HepG2 (cell line): ENCODE measurements around the gene MS4A2. TPM values are rescaled to one million over a fixed set of nuclear protein-coding genes. Genes with fewer than 3 reads are reported as not detected.

Source experiments
- ATAC-seq: fragments of 200-7000 bp; cut with Tn5 transposase; 3 replicates; pipeline ENCODE4 v1.9.1; 2020; ENCODE audit warnings: mild to moderate bottlenecking, moderate library complexity
- BruUV-seq: library from RNA; stranded (reverse); fragments of 400-500 nt; replicated peaks from 2 replicates; lab custom pipeline; 2021; lab: Mats Ljungman, UMichigan
- CTCF ChIA-PET: fragments of 300-600 bp; formaldehyde crosslinking; extraction: SDS; loops from one replicate; lab custom pipeline; 2021; ENCODE audit warnings: low total read pairs, inconsistent platforms, low intra/inter-chr PET ratio; lab: Yijun Ruan, JAX
- POLR2A ChIA-PET: fragments of 350-600 bp; sonication (Branson Sonifier 250); formaldehyde crosslinking; loops from one replicate; lab custom pipeline; 2020; ENCODE audit warnings: antibody characterized with exemption, inconsistent platforms; lab: Yijun Ruan, JAX
- DNase-seq: peaks from one replicate; pipeline ENCODE4 v3.0.0-alpha.2; 2015; ENCODE audit warnings: low spot score
- FAIRE-seq: peaks from 3 replicates; lab custom pipeline; 2011; peaks lifted over from hg19 to GRCh38; lab: Jason Lieb, UNC
- H2AFZ ChIP-seq: one replicate; pipeline ENCODE4 v1.6.1; 2011; ENCODE audit warnings: low read length, inconsistent platforms
- H3K27ac ChIP-seq: fragments of 300-600 bp; 3 replicates; pipeline ENCODE4 v1.8.0; 2011; ENCODE audit warnings: mixed run types, mild to moderate bottlenecking, mixed read lengths, low read length, inconsistent platforms; ENCODE audit not compliant: insufficient read depth; ENCODE audit errors: extremely low read length
- H3K27me3 ChIP-seq, 2 experiments: fragments of 200-600 bp in 1 of 2; 2 replicates in 1 of 2; 3 replicates in 1 of 2; pipeline versions ENCODE4 v1.6.0 to v1.8.0; 2011; ENCODE audit warnings: low read length in 2 of 2, mild to moderate bottlenecking in 2 of 2, moderate library complexity in 2 of 2, inconsistent platforms in 1 of 2; ENCODE audit not compliant: insufficient read depth in 2 of 2, control insufficient read depth in 1 of 2
- H3K36me3 ChIP-seq, 2 experiments: fragments of 200-600 bp in 1 of 2; replicated peaks in 1 of 2; 2 replicates in 1 of 2; 3 replicates in 1 of 2; pipeline versions ENCODE4 v1.5.1 to v1.8.0; 2011; ENCODE audit warnings: low read length in 2 of 2, inconsistent platforms in 1 of 2; ENCODE audit not compliant: insufficient read depth in 2 of 2, control insufficient read depth in 1 of 2
- H3K4me1 ChIP-seq: 2 replicates; pipeline ENCODE4 v1.5.1; 2012; ENCODE audit warnings: low read length, inconsistent platforms; ENCODE audit not compliant: insufficient read depth
- H3K4me2 ChIP-seq: 2 replicates; pipeline ENCODE4 v1.6.0; 2011; ENCODE audit warnings: low read depth, low read length, inconsistent platforms
- H3K4me3 ChIP-seq, 3 experiments: fragments of 200-600 bp in 1 of 3; sonication (generic), shearing (Covaris generic) in 1 of 3; replicated peaks in 1 of 3; 2 replicates each; pipeline ENCODE4 v1.5.1; 2011 to 2016; ENCODE audit warnings: low read length in 3 of 3, inconsistent platforms in 2 of 3, low read depth in 2 of 3, mild to moderate bottlenecking in 2 of 3, control low read depth in 1 of 3, mixed read lengths in 1 of 3; ENCODE audit not compliant: insufficient read depth in 1 of 3
- H3K79me2 ChIP-seq: one replicate; pipeline ENCODE4 v1.6.1; 2011; ENCODE audit warnings: low read length, inconsistent platforms; ENCODE audit not compliant: insufficient read depth
- H3K9ac ChIP-seq: 2 replicates; pipeline ENCODE4 v1.6.0; 2011; ENCODE audit warnings: mild to moderate bottlenecking, low read depth, low read length, inconsistent platforms; ENCODE audit not compliant: insufficient read depth
- H3K9me3 ChIP-seq: 2 replicates; pipeline ENCODE4 v1.5.1; 2012; ENCODE audit warnings: mild to moderate bottlenecking, low read length
- H4K20me1 ChIP-seq: 2 replicates; pipeline ENCODE4 v1.6.0; 2011; ENCODE audit warnings: inconsistent platforms, mild to moderate bottlenecking, low read length, moderate library complexity; ENCODE audit not compliant: insufficient read depth
- IRX3 ChIP-seq: sonication (generic); formaldehyde crosslinking; IDR thresholded peaks from 2 replicates; pipeline ENCODE4 v1.8.1; 2023; ENCODE audit warnings: mild to moderate bottlenecking, low read depth, missing genetic modification reagents, borderline replicate concordance
- KAT7 ChIP-seq: IDR thresholded peaks from 2 replicates; pipeline ENCODE4 v1.6.1; 2018; ENCODE audit warnings: borderline replicate concordance, missing compliant biosample characterization
- MXD4 ChIP-seq: IDR thresholded peaks from 2 replicates; pipeline ENCODE4 v1.6.1; 2016; ENCODE audit warnings: mild to moderate bottlenecking, missing biosample characterization, missing genetic modification reagents
- ZNF121 ChIP-seq: sonication (generic); formaldehyde crosslinking; IDR thresholded peaks from 2 replicates; pipeline ENCODE4 v1.5.0; 2020; ENCODE audit warnings: mild to moderate bottlenecking, missing genetic modification reagents
- WGBS: methylation state at CpG from one replicate; pipeline ENCODE4 v1.1.6; 2017; ENCODE audit warnings: low lambda C conversion rate; 5-methylcytosine and 5-hydroxymethylcytosine counted together
- in situ Hi-C: cut with HindIII; loops from 2 replicates; pipeline ENCODE4 v1.10.0; 2017; ENCODE audit warnings: low pct_unique_long_range_greater_than_20kb; ENCODE audit not compliant: extremely low pct_ligation_motif_present
- intact Hi-C: fragments of 100-400 bp; cut with micrococcal nuclease; formaldehyde crosslinking; loops from one replicate; pipeline ENCODE4 v1.10.0; 2022; ENCODE audit not compliant: unreplicated experiment
- polyA plus RNA-seq, 8 experiments: library from polyadenylated mRNA; depleted of rRNA in 3 of 8; stranded (reverse) in 7 of 8; unstranded in 1 of 8; fragments of >200 nt; fragmentation: Illumina TruSeq in 4 of 8; extraction: Trizol in 4 of 8; gene quantifications; 2 replicates each; pipeline versions ENCODE4 v1.2.1 to v1.2.3, GENCODE V29; 2011 to 2016; ENCODE audit warnings: low read depth in 4 of 8, missing spikeins in 1 of 8, mixed read lengths in 1 of 8; ENCODE audit not compliant: insufficient read depth in 1 of 8
- total RNA-seq, 5 experiments: library from RNA; depleted of rRNA; stranded (reverse); fragments of >200 nt; fragmentation: Illumina TruSeq; extraction: Trizol; gene quantifications; 2 replicates each; pipeline ENCODE4 v1.2.3, GENCODE V29; 2016; ENCODE audit warnings: low read depth in 1 of 5
- TF ChIP-seq, protein P1 (sequence below): sonication (generic); formaldehyde crosslinking; conservative IDR thresholded peaks from 2 replicates; pipeline ENCODE4 v1.8.0; 2022; ENCODE audit warnings: mild to moderate bottlenecking, moderate library complexity, missing genetic modification reagents

The MS4A2 gene
- total and polyA plus RNA-seq, 2 of the 13 experiments (the other 11 are each of a cell fraction or from before 2014, with no cell fraction given): not detected

DNA sequence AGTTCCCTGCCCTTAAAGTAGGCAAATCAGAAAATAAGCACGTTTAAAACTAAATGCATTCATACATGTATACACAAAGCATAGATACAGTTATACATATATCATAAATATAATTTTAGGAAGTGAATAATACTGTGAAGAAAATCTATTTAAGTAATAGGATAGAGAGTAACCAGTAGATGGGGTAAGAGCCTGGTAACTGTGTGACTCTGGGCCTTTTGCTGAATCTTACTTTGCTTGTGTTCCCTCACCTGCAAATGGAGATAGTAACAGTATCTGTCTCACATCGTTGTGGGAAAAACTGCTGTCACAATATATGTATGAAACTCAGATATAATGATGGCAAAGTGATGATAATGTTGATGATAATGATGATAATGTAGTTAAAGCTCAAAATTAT is 29.9 kb downstream of the MS4A2 start:
- DNase-seq: no peak
- no peaks in the 10 kb centered on the region for H3K27me3 ChIP-seq
- in situ Hi-C loops (no loop called here), intact Hi-C loops (no loop called here)
- H3K79me2 ChIP-seq: no peaks in the 10 kb centered on the region
- no TSS peak for BruUV-seq
- FAIRE-seq: no peak
- TF ChIP-seq, protein P1, sequence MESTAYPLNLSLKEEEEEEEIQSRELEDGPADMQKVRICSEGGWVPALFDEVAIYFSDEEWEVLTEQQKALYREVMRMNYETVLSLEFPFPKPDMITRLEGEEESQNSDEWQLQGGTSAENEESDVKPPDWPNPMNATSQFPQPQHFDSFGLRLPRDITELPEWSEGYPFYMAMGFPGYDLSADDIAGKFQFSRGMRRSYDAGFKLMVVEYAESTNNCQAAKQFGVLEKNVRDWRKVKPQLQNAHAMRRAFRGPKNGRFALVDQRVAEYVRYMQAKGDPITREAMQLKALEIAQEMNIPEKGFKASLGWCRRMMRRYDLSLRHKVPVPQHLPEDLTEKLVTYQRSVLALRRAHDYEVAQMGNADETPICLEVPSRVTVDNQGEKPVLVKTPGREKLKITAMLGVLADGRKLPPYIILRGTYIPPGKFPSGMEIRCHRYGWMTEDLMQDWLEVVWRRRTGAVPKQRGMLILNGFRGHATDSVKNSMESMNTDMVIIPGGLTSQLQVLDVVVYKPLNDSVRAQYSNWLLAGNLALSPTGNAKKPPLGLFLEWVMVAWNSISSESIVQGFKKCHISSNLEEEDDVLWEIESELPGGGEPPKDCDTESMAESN (CRISPR knock-in tag): no peak
- TF ChIP-seq MXD4 (CRISPR knock-in tag) (no peak), ZNF121 (CRISPR knock-in tag) (no peak)
- TF ChIP-seq, all 625 proteins: peak for 0
- Histone ChIP-seq H3K4me3 (no peak overlapping the region), H4K20me1 (no peaks in the 10 kb centered on the region), H3K4me2 (no peak overlapping the region), H3K36me3 (no peaks in the 10 kb centered on the region), H3K9ac (no peak overlapping the region), H3K9me3 (no peaks in the 10 kb centered on the region), H2AFZ (no peak overlapping the region), H3K4me1 (no peaks in the 10 kb centered on the region), H3K27ac (no peak overlapping the region)
- CTCF ChIA-PET: no interaction called here
- WGBS: 0% methylated on average over 2 of the region's 2 CpGs
- no peak for ATAC-seq
- POLR2A ChIA-PET: no interaction called here

DNA sequence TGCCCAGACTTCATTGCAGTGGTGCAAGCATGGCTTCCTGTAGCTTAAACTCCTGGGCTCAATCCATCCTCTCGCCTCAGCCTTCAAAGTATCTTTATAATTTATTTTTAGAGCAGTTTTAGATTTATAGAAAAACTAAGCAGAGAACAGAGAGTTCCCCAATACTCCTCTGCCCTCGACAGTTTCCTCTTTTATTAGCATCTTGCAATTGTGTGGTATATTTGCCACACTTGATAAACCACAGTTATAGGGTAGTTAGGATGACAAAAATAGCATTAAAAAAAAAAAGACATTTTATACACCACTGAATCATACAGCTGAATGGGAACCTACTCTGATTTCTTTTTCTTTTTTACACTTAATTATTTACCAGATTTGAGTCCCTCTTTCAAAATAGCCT is 31.2 kb downstream of the MS4A2 start:
- Histone ChIP-seq H3K9me3 (no peaks in the 10 kb centered on the region), H3K4me3 (no peak overlapping the region), H3K9ac (no peak overlapping the region), H2AFZ (no peak overlapping the region), H3K27ac (no peak overlapping the region), H3K36me3 (no peaks in the 10 kb centered on the region), H3K4me2 (no peak overlapping the region), H3K27me3 (no peaks in the 10 kb centered on the region), H3K4me1 (no peaks in the 10 kb centered on the region), H4K20me1 (no peaks in the 10 kb centered on the region), H3K79me2 (no peaks in the 10 kb centered on the region)
- TF ChIP-seq IRX3 (CRISPR knock-in tag): no peak
- TF ChIP-seq KAT7 (CRISPR knock-in tag): no peak
- POLR2A ChIA-PET: no interaction called here
- intact Hi-C loops: no loop called here
- DNase-seq (no peak), ATAC-seq (no peak), FAIRE-seq (no peak)
- BruUV-seq: no TSS peak
- CTCF ChIA-PET: no interaction called here
- in situ Hi-C loops: no loop called here
- 2% methylated on average over 2 of the region's 2 CpGs for WGBS
